HEK293T (cell line): ENCODE measurements around the gene NDUFS8.

Experiments used
- CTCF ChIA-PET: fragments of 350-600 bp; formaldehyde crosslinking; extraction: SDS; loops from one replicate; lab custom pipeline; 2021; ENCODE audit warnings: antibody characterized with exemption, inconsistent platforms; lab: Yijun Ruan, JAX
- POLR2A ChIA-PET: fragments of 350-600 bp; formaldehyde crosslinking; extraction: SDS; loops from one replicate; lab custom pipeline; 2020; ENCODE audit warnings: antibody characterized with exemption, inconsistent platforms; lab: Yijun Ruan, JAX
- DNase-seq: peaks from one replicate; pipeline ENCODE4 v3.0.0; 2012; ENCODE audit warnings: mixed read lengths; ENCODE audit errors: extremely low spot score
- ARNT ChIP-seq: fragments of 450-650 bp; IDR thresholded peaks from 2 replicates; pipeline ENCODE4 v1.6.1; 2017; ENCODE audit warnings: mild to moderate bottlenecking
- BHLHE40 ChIP-seq: fragments of 450-650 bp; IDR thresholded peaks from 2 replicates; pipeline ENCODE4 v1.6.1; 2016; ENCODE audit warnings: mild to moderate bottlenecking, moderate library complexity, borderline replicate concordance
- CTBP1 ChIP-seq: fragments of 450-650 bp; IDR thresholded peaks from 2 replicates; pipeline ENCODE4 v1.6.1; 2016; ENCODE audit warnings: borderline replicate concordance
- ELF4 ChIP-seq: fragments of 450-650 bp; IDR thresholded peaks from 2 replicates; pipeline ENCODE4 v1.6.1; 2017; ENCODE audit warnings: antibody characterized with exemption
- FOXA1 ChIP-seq: fragments of 450-650 bp; IDR thresholded peaks from 2 replicates; pipeline ENCODE4 v1.6.1; 2016; ENCODE audit warnings: mild to moderate bottlenecking
- FOXK2 ChIP-seq: fragments of 450-650 bp; IDR thresholded peaks from 2 replicates; pipeline ENCODE4 v1.6.1; 2016; ENCODE audit warnings: mild to moderate bottlenecking
- FOXM1 ChIP-seq: fragments of 450-650 bp; IDR thresholded peaks from 2 replicates; pipeline ENCODE4 v1.6.1; 2017; ENCODE audit warnings: mild to moderate bottlenecking, borderline replicate concordance
- HDGF ChIP-seq: fragments of 450-650 bp; IDR thresholded peaks from 2 replicates; pipeline ENCODE4 v1.6.1; 2017; ENCODE audit warnings: antibody characterized with exemption, borderline replicate concordance
- L3MBTL2 ChIP-seq: fragments of 450-650 bp; conservative IDR thresholded peaks from 2 replicates; pipeline ENCODE4 v1.6.1; 2016; ENCODE audit warnings: mild to moderate bottlenecking
- LEF1 ChIP-seq: fragments of 450-650 bp; IDR thresholded peaks from 2 replicates; pipeline ENCODE4 v1.6.1; 2017; ENCODE audit warnings: mild to moderate bottlenecking, borderline replicate concordance
- NFRKB ChIP-seq: fragments of 450-650 bp; IDR thresholded peaks from 2 replicates; pipeline ENCODE4 v1.6.1; 2016; ENCODE audit warnings: mild to moderate bottlenecking, moderate library complexity
- PKNOX1 ChIP-seq: fragments of 450-650 bp; IDR thresholded peaks from 2 replicates; pipeline ENCODE4 v1.6.1; 2016
- SP1 ChIP-seq: fragments of 450-650 bp; IDR thresholded peaks from 2 replicates; pipeline ENCODE4 v1.6.1; 2017
- SUZ12 ChIP-seq: fragments of 450-650 bp; IDR thresholded peaks from 2 replicates; pipeline ENCODE4 v1.6.1; 2016; ENCODE audit warnings: mild to moderate bottlenecking
- TARDBP ChIP-seq: fragments of 450-650 bp; IDR thresholded peaks from 2 replicates; pipeline ENCODE4 v1.6.1; 2016
- ZNF384 ChIP-seq: fragments of 450-650 bp; IDR thresholded peaks from 2 replicates; pipeline ENCODE4 v1.6.1; 2016

Gene NDUFS8

GRCh38 chr11:68053117-68053516 is 22.6 kb downstream of the NDUFS8 start:
- DNase-seq: no peak

GRCh38 chr11:68053981-68054812 is 23.7 kb downstream of the NDUFS8 start:
- CTCF ChIA-PET: no interaction called here
- DNase-seq: no peak
- TF ChIP-seq FOXK2: no peak
- no peak for TF ChIP-seq NFRKB
- TF ChIP-seq FOXM1: no peak
- no peak for TF ChIP-seq ZNF384
- POLR2A ChIA-PET: interaction anchor here (0.6 kb wide), 1 partner anchor 242 kb away, joined by 3 read pairs; no protein-coding TSS in a partner anchor

More at GRCh38 chr11:68053117-68053516, 22.6 kb downstream of the NDUFS8 start:
- CTCF ChIA-PET: no interaction called here
- POLR2A ChIA-PET: interaction anchor here (1.4 to 1.5 kb wide), 2 partner anchors 10 to 15 kb away, joined by 4 to 5 read pairs; no protein-coding TSS in a partner anchor
- TF ChIP-seq LEF1 (no peak), BHLHE40 (no peak), SP1 (no peak), FOXK2 (no peak), NFRKB (no peak), ELF4 (no peak), SUZ12 (no peak), ARNT (no peak)

- TF ChIP-seq L3MBTL2 (no peak), LEF1 (no peak), ELF4 (no peak), HDGF (no peak), ARNT (no peak), BHLHE40 (no peak), TARDBP (no peak), SP1 (no peak), FOXK2 (no peak), ZNF384 (no peak), FOXA1 (no peak)
- POLR2A ChIA-PET: no interaction called here
- no peak for DNase-seq
- CTCF ChIA-PET: interaction anchor here (0.7 kb wide), 1 partner anchor 151 kb away, joined by 3 read pairs; no protein-coding TSS in a partner anchor
Observed at GRCh38 chr11:68056317-68057285, 26.1 kb downstream of the NDUFS8 start.

- ChIA-PET POLR2A (no interaction called here), CTCF (no interaction called here)
- TF ChIP-seq ELF4 (no peak), FOXM1 (no peak), ZNF384 (no peak), ARNT (no peak), PKNOX1 (no peak), CTBP1 (no peak), BHLHE40 (no peak), SP1 (no peak), FOXK2 (no peak)
- no peak for DNase-seq
Observed at GRCh38 chr11:68057807-68058206, 27.3 kb downstream of the NDUFS8 start.

GRCh38 chr11:68061508-68061907 is 31.0 kb downstream of the NDUFS8 start:
- POLR2A ChIA-PET: no interaction called here
- CTCF ChIA-PET: no interaction called here
- DNase-seq: no peak
- TF ChIP-seq NFRKB: no peak
- no peak for TF ChIP-seq CTBP1

GRCh38 chr11:68064926-68065325 is 34.4 kb downstream of the NDUFS8 start:
- no peak for TF ChIP-seq PKNOX1
- TF ChIP-seq ARNT: no peak
- no peak for TF ChIP-seq NFRKB
- TF ChIP-seq FOXA1: no peak
- TF ChIP-seq FOXM1: no peak
- no peak for TF ChIP-seq BHLHE40
- no peak for TF ChIP-seq ZNF384
- TF ChIP-seq L3MBTL2: no peak
- TF ChIP-seq SUZ12: no peak
- TF ChIP-seq TARDBP: no peak
- no peak for TF ChIP-seq LEF1
- TF ChIP-seq FOXK2: no peak
- TF ChIP-seq HDGF: no peak
- TF ChIP-seq CTBP1: no peak
- TF ChIP-seq SP1: no peak
- POLR2A ChIA-PET: no interaction called here
- CTCF ChIA-PET: no interaction called here

GRCh38 chr11:68065841-68066240 is 35.4 kb downstream of the NDUFS8 start:
- no peak for TF ChIP-seq FOXM1
- no peak for TF ChIP-seq BHLHE40
- TF ChIP-seq ARNT: no peak
- TF ChIP-seq ELF4: no peak
- no peak for TF ChIP-seq HDGF
- no peak for TF ChIP-seq CTBP1
- no peak for TF ChIP-seq L3MBTL2
- no peak for TF ChIP-seq LEF1
- TF ChIP-seq SUZ12: no peak
- no peak for TF ChIP-seq ZNF384
- no peak for TF ChIP-seq FOXK2
- no peak for TF ChIP-seq TARDBP
- CTCF ChIA-PET: no interaction called here
- POLR2A ChIA-PET: no interaction called here

More at GRCh38 chr11:68064926-68065325, 34.4 kb downstream of the NDUFS8 start:
- DNase-seq: no peak

More at GRCh38 chr11:68065841-68066240, 35.4 kb downstream of the NDUFS8 start:
- no peak for DNase-seq
